Esophagus muscularis mucosa (tissue), 3 donors: ENCODE measurements around the gene FAM124A.
"Not testable (repeated sequence)": the region's sequence is repeated elsewhere in the genome, so short reads cannot be mapped to it uniquely, and the experiment has no call there.

ENCODE experiments used
- POLR2A ChIP-seq: fragments of 450-650 bp; IDR thresholded peaks from one replicate; pipeline ENCODE4 v1.6.1; 2017; ENCODE audit warnings: antibody characterized with exemption, moderate library complexity, mild to moderate bottlenecking, low read depth
- POLR2AphosphoS5 ChIP-seq, 2 donors: sonication (generic); formaldehyde crosslinking; IDR thresholded peaks; one replicate each; pipeline ENCODE4 v1.6.1; 2017; ENCODE audit warnings: antibody characterized with exemption in 2 of 2
- TF ChIP-seq, protein P1 (sequence below), 3 experiments: fragments of 200-600 bp in 2 of 3; fragments of 450-650 bp in 1 of 3; sonication (generic) in 2 of 3; IDR thresholded peaks; one replicate each; pipeline ENCODE4 v1.5.1; 2017 to 2019; ENCODE audit warnings: antibody characterized with exemption in 3 of 3, mild to moderate bottlenecking in 2 of 3, moderate library complexity in 1 of 3

DNA sequence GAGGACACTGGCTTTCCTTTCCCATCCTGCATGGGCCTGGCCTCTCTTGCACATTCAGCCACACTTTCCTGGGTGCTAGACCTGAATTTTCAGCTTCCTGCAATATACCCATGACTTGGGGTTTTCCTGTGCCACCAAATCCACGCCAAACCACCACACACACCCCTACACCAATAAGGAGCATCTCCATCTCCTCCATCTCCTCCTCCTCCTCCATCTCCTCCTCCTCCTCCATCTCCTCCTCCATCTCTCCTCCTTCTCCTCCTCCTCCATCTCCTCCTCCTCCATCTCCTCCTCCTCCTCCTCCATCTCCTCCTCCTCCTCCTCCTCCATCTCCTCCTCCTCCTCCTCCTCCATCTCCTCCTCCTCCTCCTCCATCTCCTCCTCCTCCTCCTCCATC, 66.1 kb downstream of the FAM124A start:
- TF ChIP-seq, protein P1, sequence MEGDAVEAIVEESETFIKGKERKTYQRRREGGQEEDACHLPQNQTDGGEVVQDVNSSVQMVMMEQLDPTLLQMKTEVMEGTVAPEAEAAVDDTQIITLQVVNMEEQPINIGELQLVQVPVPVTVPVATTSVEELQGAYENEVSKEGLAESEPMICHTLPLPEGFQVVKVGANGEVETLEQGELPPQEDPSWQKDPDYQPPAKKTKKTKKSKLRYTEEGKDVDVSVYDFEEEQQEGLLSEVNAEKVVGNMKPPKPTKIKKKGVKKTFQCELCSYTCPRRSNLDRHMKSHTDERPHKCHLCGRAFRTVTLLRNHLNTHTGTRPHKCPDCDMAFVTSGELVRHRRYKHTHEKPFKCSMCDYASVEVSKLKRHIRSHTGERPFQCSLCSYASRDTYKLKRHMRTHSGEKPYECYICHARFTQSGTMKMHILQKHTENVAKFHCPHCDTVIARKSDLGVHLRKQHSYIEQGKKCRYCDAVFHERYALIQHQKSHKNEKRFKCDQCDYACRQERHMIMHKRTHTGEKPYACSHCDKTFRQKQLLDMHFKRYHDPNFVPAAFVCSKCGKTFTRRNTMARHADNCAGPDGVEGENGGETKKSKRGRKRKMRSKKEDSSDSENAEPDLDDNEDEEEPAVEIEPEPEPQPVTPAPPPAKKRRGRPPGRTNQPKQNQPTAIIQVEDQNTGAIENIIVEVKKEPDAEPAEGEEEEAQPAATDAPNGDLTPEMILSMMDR (IDR thresholded peaks at IDR 0.05) = not testable (repeated sequence)
- not testable (repeated sequence) for TF ChIP-seq POLR2AphosphoS5 (IDR thresholded peaks at IDR 0.05); POLR2A
